ENCODE data around the gene SET. TPM values are rescaled to one million over a fixed set of nuclear protein-coding genes. Genes with fewer than 3 reads are reported as not detected.
A peak's percentile ranks its signal among the peaks of the same experiment; 100 is the strongest.
"Not testable (repeated sequence)": the region's sequence is repeated elsewhere in the genome, so short reads cannot be mapped to it uniquely, and the experiment has no call there.

The SET gene
- total RNA-seq: 100 to 1,000 TPM; 189 to 240 TPM
- long read RNA-seq, donor 1, transcript SET-201 (8 exons, 2,915 nt): major isoform, 66 of 84 reads
- long read RNA-seq, donor 1, partial matches to known transcripts: 9 of 84 reads
- long read RNA-seq, donor 1, other reads (novel, unspliced or antisense): 7 of 84 reads
- long read RNA-seq, donor 2, transcript SET-201 (8 exons, 2,915 nt): major isoform, 36 of 89 reads
- long read RNA-seq, donor 2, transcript SET-204 (8 exons, 2,850 nt): minor isoform, 16 of 89 reads
- long read RNA-seq, donor 2, partial matches to known transcripts: 20 of 89 reads
- long read RNA-seq, donor 2, other reads (novel, unspliced or antisense): 16 of 89 reads

DNA sequence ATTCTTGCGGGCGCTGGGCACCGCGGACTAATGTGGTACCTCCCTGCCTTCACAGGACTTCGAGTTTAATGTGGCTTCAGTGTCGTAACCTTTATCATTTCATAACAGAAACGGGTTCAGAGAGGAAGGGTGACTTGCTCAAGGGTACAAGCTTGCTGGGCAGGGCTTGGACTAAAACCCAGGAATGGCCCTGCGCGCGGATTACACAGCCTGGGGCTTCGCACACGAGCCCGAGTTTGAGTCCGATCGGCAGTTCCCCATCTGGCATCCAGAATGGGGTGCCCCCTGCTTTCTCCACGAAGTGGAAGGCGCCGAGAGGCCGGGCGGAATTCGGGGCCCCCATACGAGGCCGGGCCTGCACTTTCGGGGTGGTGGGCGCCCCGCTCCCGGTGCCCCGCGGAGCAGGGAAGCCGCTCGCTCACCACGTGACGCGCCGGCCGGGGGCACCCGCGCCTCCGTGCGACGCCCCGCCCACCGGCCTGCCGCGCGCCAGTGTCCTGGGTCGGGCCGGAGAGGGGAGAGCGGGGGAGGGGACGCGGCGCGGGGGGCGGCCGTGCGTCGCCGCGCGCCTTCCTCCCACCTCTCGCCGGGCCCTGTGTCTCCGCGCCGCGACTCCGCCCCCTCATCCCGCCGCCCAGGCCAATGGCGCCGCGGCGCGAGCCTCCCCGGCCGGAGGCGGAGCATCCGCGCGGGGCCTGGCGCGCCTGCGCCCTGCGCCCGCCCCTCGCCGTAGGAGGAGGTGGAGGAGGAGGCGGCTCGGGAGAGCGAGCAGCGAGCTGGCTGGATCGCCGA, at the start of gene SET:
TSS of gene SET (plus strand) at position 722 of the 792 bp plus-strand sequence. CDS start 361 bp downstream, outside the sequence.
- DNase-seq (ENCODE audit: low spot score): peak; percentile 97
- intact Hi-C loops (cut with DNase I): no loop called here

- DNase-seq (ENCODE audit: low spot score): no peak
- intact Hi-C loops (cut with DNase I): no loop called here
Observed at GRCh38 chr9:128640603-128641002, 48.4 kb upstream of the SET start.

DNA sequence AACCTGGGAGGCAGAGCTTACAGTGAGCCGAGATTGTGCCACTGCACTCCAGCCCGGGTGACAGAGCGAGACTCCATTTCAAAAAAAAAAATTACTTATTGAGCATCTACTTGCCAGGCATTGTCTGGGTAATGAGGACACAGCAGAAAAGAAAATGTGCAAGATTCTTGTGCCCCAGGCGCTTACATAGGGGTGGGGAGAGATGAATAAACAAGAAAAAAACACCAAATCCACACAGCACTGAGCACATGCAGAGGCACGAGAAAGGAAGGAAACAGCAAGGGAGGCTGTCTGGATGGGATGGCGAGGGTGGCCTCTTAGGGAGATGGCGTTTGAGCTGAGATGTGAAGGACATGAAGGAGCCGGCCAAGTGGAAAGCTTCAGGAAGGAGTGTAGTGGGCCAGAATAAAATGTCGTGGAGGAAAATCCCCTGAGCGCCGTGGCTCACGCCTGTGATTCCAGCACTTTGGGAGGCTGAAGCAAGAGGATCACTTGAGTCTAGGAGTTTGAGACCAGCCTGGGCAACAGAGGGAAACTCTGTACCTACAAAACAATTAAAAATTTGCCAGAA, 46.3 kb upstream of the SET start:
- DNase-seq (ENCODE audit: low spot score): no peak
- intact Hi-C loops (cut with DNase I): no loop called here

DNA sequence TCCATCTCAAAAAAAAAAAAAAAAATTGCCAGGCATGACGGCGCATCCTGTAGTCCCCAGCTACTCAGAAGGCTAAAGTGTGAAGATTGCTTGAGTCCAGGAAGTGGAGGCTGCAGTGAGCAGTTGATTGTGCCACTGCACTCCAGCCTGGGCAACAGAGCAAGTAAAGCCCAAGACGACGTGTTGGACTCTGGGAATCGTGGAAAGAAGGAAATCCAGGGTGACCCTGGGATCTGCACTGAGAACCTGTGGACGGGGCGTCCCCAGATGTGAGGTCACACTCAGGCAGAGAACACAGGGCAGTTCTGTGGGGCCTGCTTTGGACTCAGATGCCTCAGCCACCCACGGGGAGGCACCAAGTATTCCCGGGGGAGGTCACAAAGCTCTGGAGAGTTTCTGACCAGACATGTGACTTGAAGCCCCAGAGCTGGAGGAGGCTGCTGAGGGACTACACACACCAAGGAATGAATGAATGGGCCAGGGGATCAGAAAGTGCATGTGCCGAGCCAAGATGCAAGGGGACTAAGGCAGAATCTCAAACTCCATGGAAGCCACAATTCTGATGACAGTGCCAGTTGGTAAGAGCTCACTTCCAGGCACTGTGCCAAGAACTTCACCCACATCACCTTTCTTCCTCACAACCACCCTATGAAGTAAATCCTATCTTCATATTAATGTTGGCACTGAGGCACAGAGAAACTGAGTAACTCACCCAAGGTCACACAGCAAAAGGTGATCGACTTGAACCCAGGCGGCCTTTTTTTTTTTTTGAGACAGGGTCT, 45.3 kb upstream of the SET start:
- DNase-seq (ENCODE audit: low spot score): no peak
- intact Hi-C loops (cut with DNase I): no loop called here

GRCh38 chr9:128648206-128648605, 40.8 kb upstream of the SET start:
- DNase-seq (ENCODE audit: low spot score); intact Hi-C loops (cut with DNase I): not testable (repeated sequence)

- DNase-seq (ENCODE audit: low spot score): no peak
- intact Hi-C loops (cut with DNase I): loop anchor here in 1 of 2 donors (10.0 kb wide), 1 partner anchor 53 kb away; the partner anchor contains the start of gene PKN3
Observed at GRCh38 chr9:128651798-128652197, 37.2 kb upstream of the SET start.

DNA sequence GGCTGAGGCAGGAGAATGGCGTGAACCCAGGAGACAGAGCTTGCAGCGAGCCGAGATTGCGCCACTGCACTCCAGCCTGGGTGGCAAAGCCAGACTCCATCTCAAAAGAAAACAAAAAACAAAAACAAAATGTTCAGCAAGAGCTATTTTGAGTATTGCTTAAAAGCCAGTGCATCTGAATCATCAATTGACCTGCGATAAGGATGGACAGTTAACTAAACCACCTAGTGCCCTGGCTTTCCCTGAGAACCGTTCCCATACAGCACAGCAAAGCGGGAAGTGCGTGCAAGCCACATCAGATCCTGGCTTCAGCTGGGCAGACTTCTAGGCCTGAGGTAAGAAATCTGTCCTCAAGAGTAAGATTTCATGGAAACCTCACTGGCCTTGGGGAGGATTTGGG, 35.1 kb upstream of the SET start:
- DNase-seq (ENCODE audit: low spot score): no peak
- intact Hi-C loops (cut with DNase I): loop anchor here in 1 of 2 donors (10.0 kb wide), 1 partner anchor 51 kb away; the partner anchor contains the start of gene PKN3

DNA sequence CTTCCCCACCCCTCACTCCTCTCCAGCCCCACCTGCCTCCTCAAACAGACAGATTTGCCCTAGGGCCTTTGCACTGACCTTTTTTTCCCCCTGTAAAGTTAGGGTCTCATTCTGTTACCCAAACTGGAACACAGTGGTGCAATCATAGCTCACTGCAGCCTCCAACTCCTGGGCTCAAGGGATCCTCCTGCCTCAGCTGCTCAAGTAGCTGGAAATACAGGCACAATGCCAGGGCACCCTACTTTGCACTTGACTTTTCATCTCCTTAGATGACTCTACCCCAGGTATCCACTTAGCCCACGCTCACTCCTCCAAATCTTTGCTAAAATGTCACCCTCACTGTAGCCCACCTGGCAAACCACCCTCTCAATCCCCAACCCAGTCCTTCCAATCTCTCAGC, 34.5 kb upstream of the SET start:
- intact Hi-C loops (cut with DNase I): loop anchor here in 1 of 2 donors (10.0 kb wide), 1 partner anchor 50 kb away; the partner anchor contains the start of gene PKN3

DNA sequence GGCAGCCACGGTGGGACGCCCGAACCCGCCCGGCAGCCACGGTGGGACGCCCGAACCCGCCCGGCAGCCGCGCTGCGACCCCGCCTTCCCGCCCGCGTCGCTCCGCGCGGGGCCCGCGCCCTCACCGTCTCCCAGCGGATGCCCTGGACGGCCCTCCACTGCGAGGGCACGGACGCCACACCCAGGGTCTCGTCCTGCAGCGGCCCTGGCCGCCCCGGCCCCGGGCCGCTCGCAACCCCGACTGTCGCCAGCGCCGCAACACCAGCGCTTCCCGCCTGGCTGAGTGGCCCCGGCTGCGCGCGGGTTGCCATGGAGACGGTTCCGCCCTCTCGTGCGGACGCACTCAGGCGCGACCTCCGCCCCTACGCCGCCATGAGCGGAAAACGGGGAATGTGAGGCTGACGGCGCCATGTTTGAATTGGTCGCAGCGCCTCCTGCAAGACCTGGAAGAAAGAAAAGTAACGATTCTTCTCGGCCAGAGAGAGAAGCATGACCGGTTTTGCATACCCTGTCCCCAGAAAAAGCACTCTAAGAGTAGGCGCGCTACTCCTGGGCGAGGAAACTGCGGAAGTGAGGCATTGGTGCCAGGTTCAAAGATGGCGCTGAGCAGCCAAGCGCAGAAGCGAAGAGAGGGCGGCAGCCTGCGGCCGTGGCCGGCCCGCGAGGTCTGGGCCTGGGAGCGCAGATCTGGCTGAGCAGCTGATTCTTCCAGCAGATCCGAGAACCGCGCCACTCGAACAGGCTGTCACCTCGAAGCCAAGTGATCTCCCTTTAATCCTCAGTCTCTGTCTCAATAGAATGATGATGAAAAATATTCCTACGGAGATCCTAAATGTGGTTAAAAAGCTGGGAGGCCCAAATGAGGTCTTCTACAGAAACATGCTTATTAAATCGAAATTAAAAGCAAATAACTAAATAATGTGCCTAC, 32.3 kb upstream of the SET start, which contains the start of gene DYNC2I2:
TSS of gene DYNC2I2 (minus strand) at position 432 of the 928 bp plus-strand sequence. CDS start at position 311, 121 bp downstream.
- peak; percentile 99 for DNase-seq (ENCODE audit: low spot score)
- intact Hi-C loops (cut with DNase I): loop anchor here in 1 of 2 donors (10.0 kb wide), 1 partner anchor 48 kb away; the partner anchor contains the start of gene PKN3

More for the DNA sequence above, 34.5 kb upstream of the SET start:
- DNase-seq (ENCODE audit: low spot score): no peak

DNA sequence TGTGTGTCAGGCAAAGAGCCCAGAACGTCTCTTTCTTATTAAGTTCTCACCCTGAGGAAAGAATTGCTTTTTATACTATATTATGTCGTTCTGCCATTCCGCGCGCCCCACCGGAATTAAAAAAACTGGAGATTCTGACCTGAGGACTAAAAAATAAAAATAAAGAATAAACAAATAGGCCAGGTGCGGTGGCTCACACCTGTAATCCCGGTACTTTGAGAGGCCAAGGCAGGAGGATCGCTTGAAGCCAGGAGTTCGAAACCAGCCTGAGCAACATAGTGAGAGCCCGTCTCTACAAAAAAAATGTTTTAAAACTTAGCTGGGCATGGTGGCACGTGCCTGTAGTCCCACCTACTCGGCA, 31.7 kb upstream of the SET start:
- no peak for DNase-seq (ENCODE audit: low spot score)
- intact Hi-C loops (cut with DNase I): loop anchor here in 1 of 2 donors (10.0 kb wide), 1 partner anchor 47 kb away; the partner anchor contains the start of gene PKN3

- DNase-seq (ENCODE audit: low spot score): no peak
- intact Hi-C loops (cut with DNase I): loop anchor here in 1 of 2 donors (10.0 kb wide), 1 partner anchor 47 kb away; the partner anchor contains the start of gene PKN3
Observed at GRCh38 chr9:128657796-128658195, 31.2 kb upstream of the SET start.

DNA sequence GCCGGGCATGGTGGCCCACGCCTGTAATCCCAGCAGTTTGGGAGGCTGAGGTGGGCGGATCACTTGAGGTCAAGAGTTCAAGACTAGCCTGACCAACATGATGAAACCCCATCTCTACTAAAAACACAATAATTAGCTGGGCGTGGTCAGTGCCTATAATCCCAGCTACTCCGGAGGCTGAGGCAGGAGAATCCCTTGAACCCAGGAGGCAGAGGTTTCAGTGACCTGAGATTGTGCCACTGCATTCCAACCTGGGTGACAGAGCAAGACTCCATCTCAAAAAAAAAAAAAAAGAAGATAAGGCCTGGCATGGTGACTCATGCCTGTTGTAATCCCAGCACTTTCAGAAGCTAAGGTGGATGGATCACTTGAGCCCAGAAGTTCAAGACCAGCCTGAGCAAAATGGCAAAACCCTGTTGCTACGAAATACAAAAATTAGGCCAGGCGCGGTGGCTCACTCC, 22.5 kb upstream of the SET start:
- intact Hi-C loops (cut with DNase I): not testable (repeated sequence)

GRCh38 chr9:128669786-128670185, 19.2 kb upstream of the SET start:
- no peak for DNase-seq (ENCODE audit: low spot score)
- intact Hi-C loops (cut with DNase I): no loop called here

More for the DNA sequence above, 22.5 kb upstream of the SET start:
- not testable (repeated sequence) for DNase-seq (ENCODE audit: low spot score)

- intact Hi-C loops (cut with DNase I): no loop called here
Observed at GRCh38 chr9:128675382-128675781, 13.6 kb upstream of the SET start.

DNA sequence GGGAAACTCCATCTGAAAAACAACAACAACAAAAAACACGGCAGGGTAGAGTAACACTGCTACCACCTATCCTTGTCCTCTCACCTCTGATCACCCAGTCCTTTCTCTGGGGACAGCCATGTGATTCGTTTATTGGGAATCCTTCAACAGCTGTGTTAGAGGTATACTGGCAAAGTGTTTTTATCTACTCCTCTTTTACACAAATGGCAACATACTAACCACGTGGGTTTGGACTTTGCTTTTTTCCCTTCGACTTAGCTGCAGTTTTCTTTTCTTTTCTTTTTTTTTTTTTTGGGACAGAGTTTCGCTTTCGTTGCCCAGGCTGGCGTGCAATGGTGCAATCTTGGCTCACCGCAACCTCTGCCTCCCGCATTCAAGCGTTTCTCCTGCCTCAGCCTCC, 11.2 kb upstream of the SET start:
- intact Hi-C loops (cut with DNase I): no loop called here
- peak; percentile 34 for DNase-seq (ENCODE audit: low spot score)

More at GRCh38 chr9:128675382-128675781, 13.6 kb upstream of the SET start:
- peak; percentile 29 for DNase-seq (ENCODE audit: low spot score)

GRCh38 chr9:128683340-128684064, 5.5 kb upstream of the SET start:
- DNase-seq (ENCODE audit: low spot score): peak; percentile 84
- intact Hi-C loops (cut with DNase I): no loop called here

DNA sequence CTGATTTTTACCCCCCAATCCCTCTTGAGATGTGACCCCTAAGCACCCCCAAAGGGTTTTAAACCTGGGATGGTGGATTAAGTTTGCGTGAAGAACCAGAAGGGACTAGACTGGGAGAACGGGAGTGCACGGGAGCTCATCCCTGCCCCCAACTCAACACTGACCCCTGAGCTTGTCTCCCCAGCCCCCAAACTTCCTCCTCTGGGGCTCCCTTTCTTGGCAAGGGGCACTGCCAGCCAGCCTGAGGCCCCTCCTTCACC, 5.0 kb upstream of the SET start:
- intact Hi-C loops (cut with DNase I): no loop called here
- DNase-seq (ENCODE audit: low spot score): no peak

Data from posterior vena cava (tissue), 2 donors.